ENCODE measurements around the gene KLHL36.

The KLHL36 gene

DNA sequence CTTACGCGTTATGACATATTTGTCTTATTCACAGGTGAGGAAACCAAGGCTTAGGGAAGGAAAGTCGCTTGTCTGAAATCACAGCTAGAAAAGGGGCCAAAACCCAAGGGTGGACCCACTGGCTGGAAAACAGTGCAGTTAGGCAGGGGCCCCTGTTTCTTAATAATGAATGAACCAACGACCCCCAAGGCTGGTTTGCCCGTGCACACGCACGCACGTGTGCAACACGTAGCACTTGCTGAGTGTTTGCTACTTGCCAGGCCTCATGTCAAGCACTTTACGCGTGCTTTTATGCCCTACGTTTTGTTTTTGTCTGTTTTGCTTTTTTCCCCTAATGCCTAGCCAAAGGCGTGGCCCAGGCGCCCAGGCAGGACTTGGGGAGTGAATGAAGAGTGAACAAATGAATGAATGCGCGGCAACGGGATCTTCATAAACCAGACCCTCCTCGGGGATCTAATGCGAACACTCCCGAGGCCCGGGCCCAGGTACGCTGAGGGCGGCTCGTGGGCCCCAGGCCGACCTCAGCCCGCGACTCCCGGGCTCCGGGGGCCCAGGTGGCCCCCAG lies 50.9 kb downstream of the KLHL36 start:
- DNase-seq (ENCODE audit: low read depth): no peak

DNA sequence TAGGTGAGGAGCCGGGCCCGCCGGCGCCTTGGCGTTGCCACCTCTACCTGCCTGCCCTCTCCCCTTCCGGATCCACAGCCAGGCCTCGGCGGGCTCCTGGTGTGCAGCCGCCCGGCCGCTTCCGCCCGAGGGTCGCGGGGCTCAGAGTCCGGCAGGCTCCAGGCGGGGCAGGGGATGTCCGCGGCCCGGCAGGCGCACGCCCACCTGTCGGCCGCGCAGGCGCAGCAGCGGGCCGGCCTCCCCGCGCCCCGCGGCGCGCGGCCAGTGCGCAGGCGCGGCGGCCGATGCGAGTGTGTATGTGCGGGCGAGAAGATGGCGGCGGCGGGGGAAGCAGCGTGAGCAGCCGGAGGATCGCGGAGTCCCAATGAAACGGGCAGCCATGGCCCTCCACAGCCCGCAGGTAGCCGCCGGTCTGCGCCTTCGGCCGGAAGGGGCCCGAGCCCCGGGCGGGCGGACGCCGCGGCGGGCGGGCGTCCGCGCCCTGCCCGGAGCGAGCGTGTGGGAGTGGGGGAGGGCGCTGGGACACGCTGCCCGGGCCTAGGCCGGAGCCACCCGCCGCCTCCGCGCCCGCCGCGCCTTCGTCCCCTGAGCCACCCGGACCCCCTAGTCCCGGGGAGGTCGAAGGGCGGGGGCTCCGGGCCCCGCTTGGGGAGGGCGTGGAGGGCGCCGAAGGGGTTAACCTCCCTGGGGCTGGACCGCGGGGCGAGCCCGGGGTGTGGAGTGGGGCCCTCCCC lies 51.6 kb downstream of the KLHL36 start, which contains the start of gene USP10:
Gene USP10 (plus strand): TSS at position 289 of the 734 bp plus-strand sequence. CDS start 91 bp downstream, at position 380.
- peak; percentile 75 for DNase-seq (ENCODE audit: low read depth)

DNA sequence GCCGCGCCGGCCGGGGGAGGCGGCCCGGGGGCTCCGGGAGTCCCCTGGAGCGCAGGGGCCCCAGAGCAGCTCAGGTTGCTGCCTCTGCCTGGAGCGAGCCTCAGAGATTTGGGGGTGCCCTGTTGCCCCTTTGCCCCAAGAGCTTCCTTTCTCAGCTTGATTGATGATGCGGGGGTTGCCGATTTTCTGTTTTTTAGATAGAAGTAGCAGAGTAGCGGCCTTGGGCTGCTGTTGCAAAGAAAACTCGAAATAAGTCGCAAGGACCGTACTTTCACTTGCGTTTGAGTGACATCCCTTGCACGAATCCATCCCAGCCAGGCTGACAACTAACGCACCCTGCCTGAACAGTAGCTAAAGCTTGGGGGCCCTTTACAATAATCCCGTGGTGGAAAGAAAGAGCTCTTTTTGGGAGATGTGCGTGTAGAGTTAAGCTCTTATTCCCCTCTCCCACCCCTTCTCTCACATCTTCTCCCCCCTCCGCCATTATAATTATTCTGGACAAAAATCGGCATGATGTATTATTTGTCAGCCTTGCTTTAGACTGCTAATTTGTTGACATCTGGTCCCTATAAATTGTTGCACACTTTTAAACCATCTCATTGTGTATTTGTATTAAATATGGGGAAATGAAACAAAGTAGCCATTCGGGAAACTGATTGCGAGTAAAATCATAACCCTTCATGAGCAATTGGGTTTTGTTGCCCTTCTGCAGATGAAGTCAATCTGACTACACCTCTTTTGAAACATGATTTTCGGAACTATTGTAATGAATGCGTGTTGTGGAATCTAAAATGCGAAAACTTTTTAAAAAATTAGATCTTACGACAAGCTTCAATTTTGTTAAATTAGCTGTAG lies 52.4 kb downstream of the KLHL36 start:
- DNase-seq (ENCODE audit: low read depth): peak; percentile 10

DNA sequence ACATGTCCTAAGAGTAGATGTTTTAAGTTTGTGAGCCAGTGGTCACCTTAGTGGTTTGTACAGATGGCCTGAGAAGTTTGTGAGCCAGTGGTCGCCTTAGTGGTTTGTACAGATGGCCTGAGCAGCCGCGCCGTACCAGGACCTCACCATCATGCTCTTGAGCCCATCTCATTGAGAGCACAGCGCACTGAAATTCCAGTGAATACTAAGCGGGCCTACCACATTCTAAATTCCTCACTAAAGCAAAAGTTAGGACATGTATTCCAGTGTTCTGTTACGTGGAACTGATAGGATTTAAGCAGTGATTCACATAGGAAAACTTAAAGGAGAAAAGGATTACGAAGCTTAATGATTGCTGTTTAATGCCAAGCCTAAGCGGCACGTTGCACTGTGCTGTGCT lies 55.4 kb downstream of the KLHL36 start:
- no peak for DNase-seq (ENCODE audit: low read depth)

DNA sequence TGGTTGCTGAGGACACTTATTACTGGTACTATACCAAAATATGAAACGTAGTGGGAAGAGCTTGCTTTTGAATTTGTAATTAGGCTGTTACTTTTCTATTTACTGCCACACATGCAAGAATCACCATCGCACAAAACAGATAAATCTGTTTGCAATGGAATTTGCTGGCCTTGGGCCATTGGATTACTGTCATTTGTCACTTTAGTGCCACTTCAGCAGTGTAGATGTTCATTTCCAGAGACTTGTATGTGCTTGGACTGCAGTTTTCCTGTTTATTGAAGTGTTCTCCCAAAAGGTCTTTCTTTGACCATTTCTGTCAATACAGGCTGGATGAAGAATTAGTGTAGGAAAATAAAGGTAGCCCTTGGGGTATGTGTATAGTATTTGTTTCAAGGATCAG lies 55.9 kb downstream of the KLHL36 start:
- DNase-seq (ENCODE audit: low read depth): no peak

DNA sequence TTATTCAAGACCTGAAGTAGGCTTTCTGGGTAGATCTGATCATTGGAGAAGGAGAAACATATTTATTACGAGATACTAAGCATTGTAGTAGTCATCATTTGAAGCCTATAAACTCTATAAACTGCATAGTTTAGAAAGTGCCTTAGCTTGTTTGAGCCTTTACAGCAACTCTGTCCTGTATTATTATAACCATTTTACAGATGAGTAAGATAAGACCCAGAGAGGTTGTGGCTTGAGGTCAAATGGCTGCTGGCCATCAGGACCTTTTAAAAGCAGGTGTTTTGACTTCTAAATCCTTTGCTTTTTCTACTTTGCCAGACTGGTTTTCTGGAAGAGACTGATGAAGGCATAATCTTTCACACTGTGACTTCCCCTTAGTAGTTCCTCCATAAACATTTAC lies 58.5 kb downstream of the KLHL36 start:
- no peak for DNase-seq (ENCODE audit: low read depth)

DNA sequence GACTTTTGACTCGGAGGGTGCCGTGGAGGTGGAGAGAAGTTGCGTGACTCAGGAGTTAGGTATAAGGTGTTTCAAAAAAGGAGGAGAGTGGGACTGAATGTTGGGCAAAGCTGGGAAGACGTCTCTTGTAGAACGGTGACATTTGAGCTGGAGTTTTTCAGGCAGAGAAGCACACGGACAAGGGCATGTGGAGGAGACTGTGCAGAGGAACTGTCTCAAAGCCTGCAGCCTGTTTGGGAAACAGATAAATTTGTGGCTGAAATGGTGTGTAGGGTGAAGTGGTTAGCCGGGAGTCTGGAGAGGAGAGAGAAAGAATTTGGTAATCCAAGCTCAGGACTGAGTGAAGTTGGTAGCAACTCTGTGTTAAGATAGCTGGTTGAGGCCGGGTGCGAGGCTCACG lies 61.3 kb downstream of the KLHL36 start:
- DNase-seq (ENCODE audit: low read depth): no peak

DNA sequence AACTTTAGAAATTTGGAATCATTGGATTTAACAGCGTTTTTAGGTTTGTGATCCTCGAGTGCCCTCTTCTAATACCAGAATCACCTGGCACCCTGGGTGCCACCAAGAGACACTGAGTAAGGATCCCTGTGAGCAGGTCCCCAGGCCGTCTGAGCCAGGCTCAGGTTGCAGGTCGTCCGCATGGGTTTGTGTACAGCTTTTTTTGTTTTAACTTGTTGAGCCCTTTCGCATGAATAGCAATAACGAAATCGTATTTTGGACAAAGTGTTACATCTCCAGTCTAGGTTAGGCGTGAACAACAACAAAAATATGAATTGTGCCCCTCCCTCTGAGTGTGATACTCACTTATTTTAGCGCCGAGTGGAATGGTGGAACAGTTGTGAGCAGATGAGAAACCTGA lies 62.4 kb downstream of the KLHL36 start:
- DNase-seq (ENCODE audit: low read depth): no peak
